Upper lobe of right lung (tissue), 1 donor: ENCODE measurements around the gene MTSS2. TPM values are rescaled to one million over a fixed set of nuclear protein-coding genes. Genes with fewer than 3 reads are reported as not detected.

Experiments
- ATAC-seq: fragments of 200-7000 bp; cut with Tn5 transposase; one replicate; pipeline ENCODE4 v1.9.1; 2020; ENCODE audit warnings: mild to moderate bottlenecking, moderate library complexity
- DNase-seq: peaks from one replicate; pipeline ENCODE4 v3.0.0-alpha.2; 2020
- H3K27ac ChIP-seq: fragments of 200-600 bp; one replicate; pipeline ENCODE4 v1.8.0; 2022
- H3K27me3 ChIP-seq: fragments of 200-600 bp; one replicate; pipeline ENCODE4 v1.8.0; 2022; ENCODE audit warnings: mild to moderate bottlenecking
- H3K36me3 ChIP-seq: fragments of 200-600 bp; one replicate; pipeline ENCODE4 v1.8.0; 2022
- H3K4me1 ChIP-seq: fragments of 200-600 bp; one replicate; pipeline ENCODE4 v1.8.0; 2022
- H3K4me3 ChIP-seq: fragments of 200-600 bp; one replicate; pipeline ENCODE4 v1.8.0; 2022; ENCODE audit warnings: mild to moderate bottlenecking
- H3K9me3 ChIP-seq: fragments of 200-600 bp; one replicate; pipeline ENCODE4 v1.8.0; 2022
- intact Hi-C: fragments of 100-400 bp; cut with DNase I; formaldehyde crosslinking; loops from one replicate; pipeline ENCODE4 v1.11.0; 2022
- total RNA-seq: library from RNA; stranded (reverse); fragmentation: NEBNext Ultra II Directional; extraction: Animal tissue kit (Norgen Biotek cat#: 25700); gene quantifications from one replicate; pipeline ENCODE4 v1.2.1, GENCODE V29; 2021
- TF ChIP-seq, protein P1 (sequence below): fragments of 200-600 bp; IDR thresholded peaks from one replicate; pipeline ENCODE4 v1.8.0; 2022; ENCODE audit warnings: antibody characterized with exemption
- donor health status: DM: no; HTN: yes; CAD: no; lungs with severe emphysema.

MTSS2 gene
- total RNA-seq, 1 donor from 2014 or later, result 81.3 TPM

DNA sequence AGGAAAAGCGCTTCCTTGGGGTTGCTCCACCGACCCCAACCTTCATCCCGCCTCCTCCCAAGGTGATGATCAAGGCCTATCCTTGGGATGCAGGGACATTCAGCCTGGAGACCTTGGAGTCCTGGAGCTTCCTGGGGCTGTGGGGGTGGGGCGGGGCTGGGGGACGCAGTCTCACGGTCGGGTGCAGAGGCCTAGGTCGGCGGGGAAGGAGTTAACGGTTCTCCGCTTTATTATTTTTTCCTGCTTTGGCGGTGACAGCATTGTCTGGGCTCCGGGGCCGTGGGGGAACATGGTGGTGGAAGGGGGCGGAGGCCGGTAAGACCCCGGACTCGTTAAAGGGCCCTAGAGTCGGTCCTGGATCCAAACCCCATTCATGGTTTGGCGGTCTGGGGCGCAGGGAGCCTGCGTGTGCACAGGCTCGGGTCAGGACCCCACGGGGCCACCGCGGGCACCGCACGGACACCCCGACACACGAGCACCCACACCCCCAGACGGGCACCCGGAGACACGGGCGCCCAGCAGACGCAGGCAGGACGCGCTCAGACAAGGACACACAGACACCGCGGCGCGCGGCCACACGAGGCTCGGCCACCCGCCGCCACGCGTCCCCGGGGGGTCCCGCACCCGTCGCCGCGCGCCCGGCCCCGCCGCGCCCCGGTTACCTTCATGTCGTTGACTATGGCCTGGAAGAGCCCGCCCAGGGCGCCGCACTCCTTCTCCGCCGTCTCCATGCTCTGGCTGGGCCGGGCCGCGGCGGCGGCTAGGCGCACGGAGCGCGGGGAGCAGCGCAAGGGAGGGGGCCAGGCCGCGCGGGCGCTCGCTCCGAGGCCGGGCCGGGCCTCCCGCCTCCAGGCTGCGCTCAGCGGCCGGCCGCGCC lies 554 bp downstream of the MTSS2 start:
- Histone ChIP-seq H3K9me3 (no peaks in the 10 kb centered on the region), H3K4me1 (peaks cover 74% of the 10 kb centered on the region), H3K27ac (peak overlapping the region; percentile 73), H3K27me3 (no peaks in the 10 kb centered on the region), H3K36me3 (peaks cover 4% of the 10 kb centered on the region), H3K4me3 (peak overlapping the region; percentile 73)
- TF ChIP-seq, protein P1, sequence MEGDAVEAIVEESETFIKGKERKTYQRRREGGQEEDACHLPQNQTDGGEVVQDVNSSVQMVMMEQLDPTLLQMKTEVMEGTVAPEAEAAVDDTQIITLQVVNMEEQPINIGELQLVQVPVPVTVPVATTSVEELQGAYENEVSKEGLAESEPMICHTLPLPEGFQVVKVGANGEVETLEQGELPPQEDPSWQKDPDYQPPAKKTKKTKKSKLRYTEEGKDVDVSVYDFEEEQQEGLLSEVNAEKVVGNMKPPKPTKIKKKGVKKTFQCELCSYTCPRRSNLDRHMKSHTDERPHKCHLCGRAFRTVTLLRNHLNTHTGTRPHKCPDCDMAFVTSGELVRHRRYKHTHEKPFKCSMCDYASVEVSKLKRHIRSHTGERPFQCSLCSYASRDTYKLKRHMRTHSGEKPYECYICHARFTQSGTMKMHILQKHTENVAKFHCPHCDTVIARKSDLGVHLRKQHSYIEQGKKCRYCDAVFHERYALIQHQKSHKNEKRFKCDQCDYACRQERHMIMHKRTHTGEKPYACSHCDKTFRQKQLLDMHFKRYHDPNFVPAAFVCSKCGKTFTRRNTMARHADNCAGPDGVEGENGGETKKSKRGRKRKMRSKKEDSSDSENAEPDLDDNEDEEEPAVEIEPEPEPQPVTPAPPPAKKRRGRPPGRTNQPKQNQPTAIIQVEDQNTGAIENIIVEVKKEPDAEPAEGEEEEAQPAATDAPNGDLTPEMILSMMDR, result no peak
- DNase-seq (no peak), ATAC-seq (peak; percentile 9)
- intact Hi-C loops, result no loop called here

DNA sequence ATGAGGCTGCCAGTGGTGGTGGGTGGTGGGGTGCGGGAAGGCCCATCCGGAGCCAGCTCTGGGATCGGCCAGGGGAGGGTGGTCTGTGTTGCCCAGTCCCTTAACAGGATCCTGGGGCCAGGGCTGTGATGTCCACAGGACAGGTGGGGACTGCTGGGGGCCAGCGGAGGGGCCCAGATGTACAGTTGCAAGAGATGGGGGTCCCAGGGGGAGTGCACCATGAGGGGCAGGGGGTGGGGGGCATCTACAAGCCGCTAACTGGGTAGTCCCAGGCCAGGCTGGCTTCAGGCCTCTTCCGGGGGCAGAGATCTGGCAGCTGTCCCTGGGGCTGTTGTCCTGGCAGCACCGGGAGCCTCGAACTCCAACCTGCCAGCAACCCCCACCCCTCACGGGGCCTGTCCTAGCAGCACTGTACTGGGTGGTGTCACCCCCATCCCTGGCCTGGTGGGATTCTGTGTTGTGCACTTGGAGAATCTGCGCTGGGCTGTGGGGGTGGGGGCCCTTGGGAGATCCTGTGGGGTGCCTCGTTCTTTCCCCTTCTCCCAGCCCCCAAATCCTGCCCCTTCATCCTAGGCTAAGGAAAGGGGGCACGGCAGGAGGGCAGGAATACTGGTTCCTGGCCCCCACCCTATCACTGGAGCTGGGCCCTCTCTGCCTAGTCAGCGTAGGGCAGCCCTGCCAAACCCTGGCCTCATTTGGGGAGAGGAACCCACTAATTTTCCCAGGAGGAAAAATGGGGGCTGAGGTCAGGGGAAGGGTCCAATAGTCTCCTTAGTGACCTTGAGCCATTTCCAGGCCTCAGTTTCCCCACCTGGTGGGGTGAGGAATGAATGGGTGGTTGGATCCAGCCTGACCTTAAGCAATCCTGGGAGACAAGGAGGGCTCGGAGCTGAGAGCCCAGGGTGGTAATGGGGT lies 1.4 kb downstream of the MTSS2 start:
- H3K27me3 ChIP-seq, result no peaks in the 10 kb centered on the region
- TF ChIP-seq, protein P1, result no peak
- H3K9me3 ChIP-seq, result no peaks in the 10 kb centered on the region
- ATAC-seq (no peak), DNase-seq (no peak)
- peaks cover 10% of the 10 kb centered on the region for H3K36me3 ChIP-seq
- H3K27ac ChIP-seq, result peak overlapping the region; percentile 73
- intact Hi-C loops, result no loop called here
- peaks cover 65% of the 10 kb centered on the region for H3K4me1 ChIP-seq
- H3K4me3 ChIP-seq, result peak overlapping the region; percentile 73

DNA sequence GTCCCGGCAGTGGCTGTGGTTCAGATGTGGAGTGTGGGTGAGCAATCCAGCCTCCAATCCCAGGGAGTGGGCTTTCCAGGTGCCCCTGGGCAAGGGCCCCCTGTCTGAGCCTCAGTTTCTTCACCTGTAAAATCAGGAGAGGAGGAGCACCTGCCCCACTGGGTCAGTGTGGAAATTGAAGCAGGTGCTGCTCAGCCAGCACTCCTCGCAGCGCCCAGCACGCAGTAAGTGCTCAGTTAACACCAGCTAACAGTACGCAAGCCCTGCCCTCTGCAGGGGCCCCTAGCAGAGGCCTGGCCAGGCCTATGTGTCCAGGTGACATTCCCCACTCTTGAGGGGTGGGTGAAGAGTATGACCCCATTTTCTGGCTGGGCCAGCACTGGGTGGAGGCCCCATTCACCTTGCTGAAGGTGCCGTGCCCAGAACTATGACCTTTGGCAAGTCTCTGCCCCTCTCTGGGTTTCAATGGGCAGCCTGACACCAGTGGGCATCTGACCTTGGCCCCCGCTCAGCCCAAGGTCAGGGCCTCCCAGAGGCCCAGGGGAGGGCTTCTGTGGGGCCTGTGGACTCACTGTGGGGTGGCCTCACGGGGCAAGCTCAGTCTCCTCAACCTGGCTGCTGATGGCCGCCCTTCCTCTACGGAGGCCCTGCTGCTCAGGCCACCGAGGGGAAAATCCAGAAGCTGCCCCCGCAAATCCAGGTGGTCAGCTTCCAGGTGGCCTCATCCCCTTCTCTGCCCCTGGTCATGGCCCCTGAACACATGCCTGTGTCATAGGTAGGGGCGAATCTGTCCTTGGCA lies 2.5 kb downstream of the MTSS2 start:
- Histone ChIP-seq H3K9me3 (no peaks in the 10 kb centered on the region), H3K36me3 (peaks cover 21% of the 10 kb centered on the region), H3K27ac (peak overlapping the region; percentile 73), H3K4me3 (peak overlapping the region; percentile 73), H3K27me3 (no peaks in the 10 kb centered on the region), H3K4me1 (peaks cover 54% of the 10 kb centered on the region)
- DNase-seq, result no peak
- intact Hi-C loops, result no loop called here
- TF ChIP-seq, protein P1, result no peak
- ATAC-seq, result no peak

DNA sequence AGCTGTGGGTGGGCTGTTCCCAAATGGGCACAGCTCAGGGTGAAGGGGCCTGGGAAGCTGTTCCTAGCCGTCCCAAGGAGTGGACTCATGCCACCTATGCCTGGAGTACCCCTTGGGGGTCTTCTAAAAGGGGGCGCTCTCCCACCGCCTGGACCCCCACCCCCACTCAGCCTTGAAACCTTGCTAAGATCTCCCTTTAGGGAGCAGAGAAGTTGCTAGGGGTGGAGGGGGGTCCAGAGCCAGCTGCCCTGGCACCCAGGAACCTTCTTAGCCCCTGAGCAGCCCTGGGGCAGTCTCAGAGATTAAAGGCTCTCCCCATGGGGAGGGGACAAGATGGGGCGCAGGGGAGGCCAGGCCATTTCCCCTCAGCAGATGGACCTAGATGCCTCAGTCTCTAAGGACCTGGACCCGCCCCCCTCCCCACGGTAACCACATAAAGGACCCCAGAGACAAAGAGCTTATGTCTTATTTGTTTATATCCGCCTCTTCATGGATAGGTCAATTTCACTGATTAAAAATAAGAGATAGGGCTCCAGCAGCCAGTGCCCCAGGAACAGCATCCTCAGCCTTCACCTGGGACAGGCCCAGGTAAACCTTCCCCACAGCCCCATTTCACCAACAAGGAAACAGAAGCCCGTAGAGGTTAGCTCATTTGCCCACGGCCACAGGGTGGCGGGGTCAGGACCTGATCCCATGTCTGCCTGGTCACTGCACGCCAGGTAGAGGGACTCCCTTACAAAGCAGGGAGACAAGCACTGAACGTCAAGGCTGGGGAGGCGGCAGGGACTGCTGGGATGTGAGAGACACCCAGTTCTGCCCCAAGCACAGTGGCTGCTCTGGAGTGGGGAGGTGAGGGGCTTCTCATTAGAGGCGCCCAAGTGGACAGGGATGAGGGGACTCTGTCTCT lies 3.4 kb downstream of the MTSS2 start:
- TF ChIP-seq, protein P1, result no peak
- peak overlapping the region; percentile 73 for H3K4me3 ChIP-seq
- no peaks in the 10 kb centered on the region for H3K9me3 ChIP-seq
- H3K27me3 ChIP-seq, result no peaks in the 10 kb centered on the region
- intact Hi-C loops, result no loop called here
- ATAC-seq, result no peak
- H3K27ac ChIP-seq, result peak overlapping the region; percentile 58
- H3K36me3 ChIP-seq, result peaks cover 29% of the 10 kb centered on the region
- DNase-seq, result no peak
- H3K4me1 ChIP-seq, result peaks cover 46% of the 10 kb centered on the region
